Keratinocyte (primary cell): ENCODE measurements around the gene ZIC4. TPM values are rescaled to one million over a fixed set of nuclear protein-coding genes. Genes with fewer than 3 reads are reported as not detected.

Source experiments
- DNase-seq: peaks from one replicate; pipeline ENCODE4 v3.0.0-alpha.2; 2011; ENCODE audit warnings: low read depth, missing footprints, low spot score
- FAIRE-seq: peaks from 2 replicates; lab custom pipeline; 2011; peaks lifted over from hg19 to GRCh38; lab: Jason Lieb, UNC
- H2AFZ ChIP-seq: 2 replicates; pipeline ENCODE4 v1.6.0; 2012; ENCODE audit warnings: low read length, control low read depth, inconsistent platforms; ENCODE audit not compliant: control insufficient read depth
- H3K27ac ChIP-seq: 2 replicates; pipeline ENCODE4 v1.5.1; 2011; ENCODE audit warnings: low read length; ENCODE audit not compliant: control insufficient read depth, insufficient read depth
- H3K27me3 ChIP-seq: 3 replicates; pipeline ENCODE4 v1.6.0; 2011; ENCODE audit warnings: low read length; ENCODE audit not compliant: control insufficient read depth, insufficient read depth; ENCODE audit errors: extremely low read depth
- H3K36me3 ChIP-seq, 2 experiments: 2 replicates in 1 of 2; 3 replicates in 1 of 2; pipeline ENCODE4 v1.5.1; 2011; ENCODE audit warnings: low read length in 2 of 2, mild to moderate bottlenecking in 1 of 2; ENCODE audit not compliant: control insufficient read depth in 2 of 2, insufficient read depth in 2 of 2; ENCODE audit errors: extremely low read depth in 1 of 2
- H3K4me1 ChIP-seq: 3 replicates; pipeline ENCODE4 v1.5.1; 2011; ENCODE audit warnings: low read length; ENCODE audit not compliant: control insufficient read depth, insufficient read depth; ENCODE audit errors: extremely low read depth
- H3K4me2 ChIP-seq: 3 replicates; pipeline ENCODE4 v1.6.0; 2011; ENCODE audit warnings: low read depth, low read length; ENCODE audit not compliant: control insufficient read depth, insufficient read depth; ENCODE audit errors: extremely low read depth
- H3K4me3 ChIP-seq, 3 experiments: fragments of 200-600 bp in 1 of 3; sonication (generic) in 1 of 3; 2 replicates in 2 of 3; 3 replicates in 1 of 3; pipeline ENCODE4 v1.5.1; 2011 to 2016; ENCODE audit warnings: low read length in 3 of 3, mild to moderate bottlenecking in 3 of 3, control low read depth in 2 of 3, inconsistent platforms in 1 of 3, low read depth in 1 of 3, mixed read lengths in 1 of 3, mixed run types in 1 of 3, moderate library complexity in 1 of 3; ENCODE audit not compliant: control insufficient read depth in 2 of 3, insufficient read depth in 2 of 3; ENCODE audit errors: extremely low read depth in 1 of 3
- H3K79me2 ChIP-seq: 2 replicates; pipeline ENCODE4 v1.6.0; 2012; ENCODE audit warnings: low read length; ENCODE audit not compliant: control insufficient read depth, insufficient read depth
- H3K9ac ChIP-seq: 3 replicates; pipeline ENCODE4 v1.6.0; 2011; ENCODE audit warnings: low read length; ENCODE audit not compliant: control insufficient read depth, insufficient read depth; ENCODE audit errors: extremely low read depth
- H3K9me1 ChIP-seq: 3 replicates; pipeline ENCODE4 v1.6.0; 2011; ENCODE audit warnings: low read length; ENCODE audit not compliant: control insufficient read depth, insufficient read depth; ENCODE audit errors: extremely low read depth
- H3K9me3 ChIP-seq: 2 replicates; pipeline ENCODE4 v1.5.1; 2012; ENCODE audit warnings: low read depth, low read length; ENCODE audit not compliant: control insufficient read depth
- H4K20me1 ChIP-seq: 3 replicates; pipeline ENCODE4 v1.6.0; 2011; ENCODE audit warnings: low read length; ENCODE audit not compliant: control insufficient read depth, insufficient read depth; ENCODE audit errors: extremely low read depth
- EZH2 ChIP-seq: IDR thresholded peaks from one replicate; pipeline ENCODE4 v1.6.1; 2012; ENCODE audit warnings: inconsistent platforms, mild to moderate bottlenecking, low read length, moderate library complexity
- dilution Hi-C: fragments of 300-500 bp; cut with MboI; formaldehyde crosslinking; loops from one replicate; pipeline ENCODE4 v1.7.0; 2020; ENCODE audit warnings: low sequenced_read_pairs; ENCODE audit not compliant: extremely low pct_ligation_motif_present
- polyA plus RNA-seq, 5 experiments: library from polyadenylated mRNA; depleted of rRNA in 3 of 5; stranded (reverse) in 3 of 5; stranded (forward) in 1 of 5; unstranded in 1 of 5; fragments of >200 nt; gene quantifications; 1 replicate in 1 of 5; 2 replicates in 3 of 5; 3 replicates in 1 of 5; pipeline versions ENCODE4 v1.2.1 to v1.2.3, GENCODE V29; 2011 to 2012; ENCODE audit warnings: missing spikeins in 2 of 5, low read depth in 1 of 5, low replicate concordance in 1 of 5
- TF ChIP-seq, protein P1 (sequence below), 3 experiments: IDR thresholded peaks in 1 of 3; conservative IDR thresholded peaks in 1 of 3; optimal IDR thresholded peaks in 1 of 3; 2 replicates in 2 of 3; 3 replicates in 1 of 3; pipeline versions ENCODE3 to v1.5.1; 2011; ENCODE audit warnings: low read length in 3 of 3, mild to moderate bottlenecking in 3 of 3, moderate library complexity in 2 of 3, control low read depth in 1 of 3, inconsistent platforms in 1 of 3; ENCODE audit not compliant: insufficient read depth in 2 of 3; ENCODE audit errors: extremely low read depth in 1 of 3

The ZIC4 gene
- polyA plus RNA-seq, 1 donor (not counting 4 experiments of a cell fraction or from before 2014, with no cell fraction given), result not detected

DNA sequence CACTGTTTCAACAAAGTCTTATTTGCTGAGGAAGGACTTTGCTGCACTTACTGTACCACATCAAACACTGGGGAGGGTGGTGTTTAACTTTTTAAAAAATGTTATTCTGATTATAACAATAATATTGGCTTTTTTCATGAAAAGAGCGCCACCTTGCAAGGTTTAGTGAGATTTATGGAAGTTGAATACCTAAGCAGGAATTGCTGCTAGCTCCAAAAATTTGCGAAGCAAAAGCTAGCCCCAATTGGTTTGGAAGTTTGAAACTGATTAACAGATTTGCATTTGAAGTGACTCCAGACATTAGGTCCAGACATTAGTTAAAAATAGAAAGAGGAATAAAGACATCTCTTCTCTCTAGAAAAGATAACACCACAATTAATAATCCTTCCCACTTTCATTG lies 9.5 kb upstream of the ZIC4 start:
- FAIRE-seq (no peak), DNase-seq (no peak)
- dilution Hi-C loops, result no loop called here
- Histone ChIP-seq H4K20me1 (no peaks in the 10 kb centered on the region), H3K9me3 (peaks cover 11% of the 10 kb centered on the region), H3K4me2 (no peak overlapping the region), H3K79me2 (no peaks in the 10 kb centered on the region), H3K4me1 (peaks cover under 1% of the 10 kb centered on the region), H3K27me3 (peaks cover 78% of the 10 kb centered on the region), H3K9ac (no peak overlapping the region), H3K9me1 (no peaks in the 10 kb centered on the region), H2AFZ (no peak overlapping the region), H3K36me3 (no peaks in the 10 kb centered on the region), H3K4me3 (no peak overlapping the region), H3K27ac (no peak overlapping the region)
- no peak for TF ChIP-seq EZH2
- TF ChIP-seq, protein P1, sequence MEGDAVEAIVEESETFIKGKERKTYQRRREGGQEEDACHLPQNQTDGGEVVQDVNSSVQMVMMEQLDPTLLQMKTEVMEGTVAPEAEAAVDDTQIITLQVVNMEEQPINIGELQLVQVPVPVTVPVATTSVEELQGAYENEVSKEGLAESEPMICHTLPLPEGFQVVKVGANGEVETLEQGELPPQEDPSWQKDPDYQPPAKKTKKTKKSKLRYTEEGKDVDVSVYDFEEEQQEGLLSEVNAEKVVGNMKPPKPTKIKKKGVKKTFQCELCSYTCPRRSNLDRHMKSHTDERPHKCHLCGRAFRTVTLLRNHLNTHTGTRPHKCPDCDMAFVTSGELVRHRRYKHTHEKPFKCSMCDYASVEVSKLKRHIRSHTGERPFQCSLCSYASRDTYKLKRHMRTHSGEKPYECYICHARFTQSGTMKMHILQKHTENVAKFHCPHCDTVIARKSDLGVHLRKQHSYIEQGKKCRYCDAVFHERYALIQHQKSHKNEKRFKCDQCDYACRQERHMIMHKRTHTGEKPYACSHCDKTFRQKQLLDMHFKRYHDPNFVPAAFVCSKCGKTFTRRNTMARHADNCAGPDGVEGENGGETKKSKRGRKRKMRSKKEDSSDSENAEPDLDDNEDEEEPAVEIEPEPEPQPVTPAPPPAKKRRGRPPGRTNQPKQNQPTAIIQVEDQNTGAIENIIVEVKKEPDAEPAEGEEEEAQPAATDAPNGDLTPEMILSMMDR (optimal IDR thresholded peaks at IDR 0.05 in 1 of 3, IDR thresholded peaks at IDR 0.05 in 1 of 3, conservative IDR thresholded peaks at IDR 0.05 in 1 of 3; ENCODE audit: extremely low read depth in 1 of 3, insufficient read depth in 2 of 3, low read length in 3 of 3), result no peak

GRCh38 chr3:147415286-147415685 lies 8.9 kb upstream of the ZIC4 start:
- H3K9ac ChIP-seq, result no peak overlapping the region

More at GRCh38 chr3:147415286-147415685, 8.9 kb upstream of the ZIC4 start:
- dilution Hi-C loops, result no loop called here
- TF ChIP-seq, protein P1 (optimal IDR thresholded peaks at IDR 0.05 in 1 of 3, IDR thresholded peaks at IDR 0.05 in 1 of 3, conservative IDR thresholded peaks at IDR 0.05 in 1 of 3; ENCODE audit: extremely low read depth in 1 of 3, insufficient read depth in 2 of 3, low read length in 3 of 3), result no peak
- TF ChIP-seq EZH2, result no peak
- Histone ChIP-seq H3K9me1 (no peaks in the 10 kb centered on the region), H3K4me2 (no peak overlapping the region), H4K20me1 (no peaks in the 10 kb centered on the region), H3K4me1 (peaks cover 4% of the 10 kb centered on the region), H2AFZ (no peak overlapping the region), H3K4me3 (no peak overlapping the region), H3K27ac (no peak overlapping the region), H3K36me3 (no peaks in the 10 kb centered on the region), H3K79me2 (no peaks in the 10 kb centered on the region), H3K27me3 (peaks cover 78% of the 10 kb centered on the region), H3K9me3 (peaks cover 7% of the 10 kb centered on the region)
- DNase-seq, result no peak
- FAIRE-seq, result no peak
